Stimulated activated CD8-positive, alpha-beta memory T cell treated with anti-CD3 and anti-CD28 coated beads, Interleukin-12 subunit alpha, Interleukin-12 subunit beta, amount 100 ng/mL, for 1 hour (primary cell): Measurements from ENCODE around the gene CSF2.

Experiments used
- DNase-seq: peaks from one replicate; pipeline ENCODE4 v3.0.0-alpha.2; 2020; ENCODE audit warnings: low read depth

CSF2 gene

DNA sequence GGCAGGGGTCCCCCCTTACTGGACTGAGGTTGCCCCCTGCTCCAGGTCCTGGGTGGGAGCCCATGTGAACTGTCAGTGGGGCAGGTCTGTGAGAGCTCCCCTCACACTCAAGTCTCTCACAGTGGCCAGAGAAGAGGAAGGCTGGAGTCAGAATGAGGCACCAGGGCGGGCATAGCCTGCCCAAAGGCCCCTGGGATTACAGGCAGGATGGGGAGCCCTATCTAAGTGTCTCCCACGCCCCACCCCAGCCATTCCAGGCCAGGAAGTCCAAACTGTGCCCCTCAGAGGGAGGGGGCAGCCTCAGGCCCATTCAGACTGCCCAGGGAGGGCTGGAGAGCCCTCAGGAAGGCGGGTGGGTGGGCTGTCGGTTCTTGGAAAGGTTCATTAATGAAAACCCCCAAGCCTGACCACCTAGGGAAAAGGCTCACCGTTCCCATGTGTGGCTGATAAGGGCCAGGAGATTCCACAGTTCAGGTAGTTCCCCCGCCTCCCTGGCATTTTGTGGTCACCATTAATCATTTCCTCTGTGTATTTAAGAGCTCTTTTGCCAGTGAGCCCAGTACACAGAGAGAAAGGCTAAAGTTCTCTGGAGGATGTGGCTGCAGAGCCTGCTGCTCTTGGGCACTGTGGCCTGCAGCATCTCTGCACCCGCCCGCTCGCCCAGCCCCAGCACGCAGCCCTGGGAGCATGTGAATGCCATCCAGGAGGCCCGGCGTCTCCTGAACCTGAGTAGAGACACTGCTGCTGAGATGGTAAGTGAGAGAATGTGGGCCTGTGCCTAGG is at the start of gene CSF2:
TSS of gene CSF2 (plus strand) at position 559 of the 783 bp plus-strand sequence. CDS start at position 594, 35 bp downstream.
- DNase-seq: no peak

DNA sequence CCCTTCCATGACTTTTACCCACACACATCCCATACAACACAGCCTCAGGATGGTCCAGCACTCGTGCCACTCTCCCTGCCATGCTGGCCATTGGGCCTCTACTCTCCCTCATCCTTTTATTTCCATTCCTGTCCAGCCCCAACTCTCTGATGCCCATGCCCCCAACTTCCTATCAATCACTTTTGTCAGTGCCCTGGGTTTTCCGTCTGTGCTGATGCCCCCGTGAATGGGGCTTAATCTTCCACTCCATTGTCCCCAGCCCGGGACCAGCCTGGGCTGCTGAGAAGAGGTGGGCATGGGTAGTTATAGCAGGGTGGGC is 49.5 kb upstream of the CSF2 start:
- DNase-seq: no peak

DNA sequence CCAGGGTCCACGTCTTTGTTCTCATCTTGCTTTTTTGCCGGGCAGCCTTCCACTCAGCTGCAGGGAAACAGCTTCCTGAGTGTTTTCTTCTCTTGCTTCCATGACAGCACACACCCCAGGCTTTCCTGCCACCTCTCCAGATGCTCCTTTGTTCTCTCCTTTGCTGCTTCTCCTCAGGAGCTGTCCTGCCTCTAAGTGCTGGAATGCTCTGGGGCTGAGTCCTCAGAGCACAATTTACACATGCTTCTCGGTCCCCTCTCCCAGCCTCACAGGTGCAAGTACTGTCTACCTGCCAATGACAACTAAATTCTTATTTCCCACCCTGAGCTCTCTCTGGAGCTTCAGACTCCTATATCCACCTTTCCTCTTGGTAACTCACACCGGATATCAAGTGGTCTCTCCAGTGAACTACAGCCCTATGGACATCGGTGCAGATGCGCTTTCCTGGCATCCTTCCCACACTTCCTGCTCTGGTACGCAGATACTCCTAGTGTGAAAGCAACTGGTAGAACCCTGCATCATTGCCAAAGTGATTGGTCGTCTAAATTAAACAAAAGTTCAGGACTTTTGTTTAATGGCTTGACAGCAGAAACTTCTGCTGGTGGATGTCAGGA is 48.7 kb upstream of the CSF2 start:
- no peak for DNase-seq

DNA sequence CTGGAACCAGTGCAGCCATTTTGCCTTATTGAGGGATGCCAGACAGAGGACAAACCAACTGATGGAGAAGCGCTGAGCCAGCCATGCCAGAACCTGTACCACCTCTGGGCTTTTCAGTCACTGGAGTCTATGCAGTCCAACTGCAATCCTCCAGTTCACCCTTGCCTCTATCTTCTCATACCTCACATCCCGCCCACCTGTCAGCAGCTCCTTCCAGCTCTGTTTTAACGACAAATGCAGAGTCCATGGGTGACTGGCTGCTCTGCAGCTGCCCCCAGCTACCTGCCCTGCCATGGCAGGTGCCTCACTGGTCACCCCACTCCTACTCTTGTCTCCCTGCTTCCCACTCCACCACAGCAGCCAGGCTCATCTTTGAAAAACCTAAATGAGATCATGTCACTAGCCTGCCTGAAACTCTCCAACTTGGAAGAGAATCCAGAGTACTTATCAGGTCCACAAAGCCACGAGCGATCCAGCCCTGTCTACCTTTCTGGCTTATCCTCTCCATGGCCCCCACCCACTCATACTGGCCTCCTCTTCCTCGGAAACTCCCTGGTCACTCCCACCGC is 48.1 kb upstream of the CSF2 start:
- DNase-seq: no peak

DNA sequence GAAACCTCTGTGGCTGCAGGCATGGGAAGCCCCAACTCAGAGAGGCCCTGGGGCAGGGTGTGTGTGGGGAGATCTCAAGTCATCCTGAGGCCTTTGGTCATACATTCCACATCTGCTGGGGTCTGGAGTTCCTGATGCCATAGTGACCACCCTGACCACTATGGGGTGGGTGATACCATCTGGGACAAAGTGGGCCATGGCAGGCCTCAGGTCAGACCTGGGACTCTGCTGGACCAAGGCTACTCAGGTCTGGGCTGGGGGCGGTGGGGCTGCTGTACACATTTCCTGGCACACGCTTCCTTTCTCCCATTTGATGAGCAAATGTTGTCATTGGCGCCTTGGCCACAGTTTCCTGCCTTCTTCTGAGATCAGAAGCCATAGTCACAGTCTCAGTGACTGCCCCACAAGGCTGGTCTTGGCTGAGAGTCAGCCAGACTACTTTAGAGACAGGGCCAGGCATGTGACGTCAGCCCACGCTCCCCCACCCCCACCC is 47.0 kb upstream of the CSF2 start:
- no peak for DNase-seq

DNA sequence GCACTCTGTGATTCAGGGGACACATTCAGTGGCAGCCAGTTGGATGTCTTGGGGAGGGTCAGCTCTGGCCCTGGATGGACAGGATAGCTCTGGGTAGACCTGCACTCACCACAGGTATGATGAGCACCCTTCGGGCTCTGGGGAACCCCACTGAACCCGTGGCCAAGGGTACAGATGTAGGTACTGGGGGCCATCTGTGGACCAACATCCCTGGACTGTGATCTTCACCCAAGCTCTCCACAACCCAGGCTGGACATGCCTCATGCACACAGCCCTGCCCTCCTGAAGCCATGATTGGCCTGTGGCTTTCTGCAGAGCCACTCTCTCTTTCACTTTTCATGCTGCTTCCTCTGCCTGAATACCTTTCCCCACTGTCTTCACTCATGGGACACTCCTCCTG is 46.6 kb upstream of the CSF2 start:
- no peak for DNase-seq

DNA sequence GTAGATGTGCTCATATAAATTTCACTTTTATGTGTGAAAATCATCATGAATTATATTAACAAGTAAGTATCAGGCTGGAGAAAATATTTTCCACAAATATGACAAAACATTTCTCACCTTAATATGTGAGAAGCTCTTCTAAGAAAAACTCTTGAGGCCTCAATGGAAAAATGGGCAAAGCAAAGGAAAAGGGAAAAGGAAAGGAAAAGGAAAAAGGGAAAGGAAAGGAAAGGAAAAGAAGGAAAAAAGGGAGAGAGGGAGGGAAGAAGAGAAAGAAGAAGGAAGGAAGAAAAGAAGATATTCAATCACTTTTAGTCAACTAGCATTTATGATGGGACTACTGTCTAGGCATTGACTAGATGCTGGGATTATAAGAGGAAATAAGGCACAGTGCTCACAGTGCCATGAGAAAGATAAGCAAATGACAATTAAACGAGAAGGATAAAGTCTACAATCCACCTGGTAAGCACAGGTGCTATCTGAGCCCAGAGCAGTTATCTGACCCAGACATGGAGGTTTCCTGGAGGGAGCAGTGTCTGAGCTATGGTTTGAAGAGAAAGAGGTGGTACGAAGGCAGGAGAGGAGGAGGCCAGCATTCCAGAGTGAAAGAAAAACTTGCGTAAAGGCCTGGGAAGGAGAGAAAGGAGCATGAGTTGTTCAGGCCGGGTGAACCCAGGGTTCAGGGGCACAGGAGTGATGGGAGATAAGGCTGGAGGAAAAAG is 43.8 kb upstream of the CSF2 start:
- DNase-seq: no peak

DNA sequence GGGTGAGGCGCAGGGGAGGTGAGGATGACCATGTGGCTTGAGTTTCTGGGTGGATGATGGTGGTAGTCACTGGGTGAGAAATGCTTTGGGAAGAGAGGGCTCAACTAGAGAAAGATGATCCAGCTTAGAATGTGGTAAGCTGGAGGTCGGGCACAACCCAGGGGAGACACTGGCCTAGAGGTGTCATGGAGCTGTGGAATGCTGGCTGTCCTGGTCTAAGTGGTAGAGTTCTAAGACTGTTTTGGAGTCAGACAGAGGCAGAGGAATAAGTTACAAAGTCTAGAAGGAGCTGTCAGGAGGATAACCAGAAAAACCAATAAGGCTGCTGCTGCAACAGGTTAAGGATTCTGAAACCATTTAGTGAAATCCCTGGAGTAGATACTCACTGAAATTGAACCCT is 43.0 kb upstream of the CSF2 start:
- no peak for DNase-seq

DNA sequence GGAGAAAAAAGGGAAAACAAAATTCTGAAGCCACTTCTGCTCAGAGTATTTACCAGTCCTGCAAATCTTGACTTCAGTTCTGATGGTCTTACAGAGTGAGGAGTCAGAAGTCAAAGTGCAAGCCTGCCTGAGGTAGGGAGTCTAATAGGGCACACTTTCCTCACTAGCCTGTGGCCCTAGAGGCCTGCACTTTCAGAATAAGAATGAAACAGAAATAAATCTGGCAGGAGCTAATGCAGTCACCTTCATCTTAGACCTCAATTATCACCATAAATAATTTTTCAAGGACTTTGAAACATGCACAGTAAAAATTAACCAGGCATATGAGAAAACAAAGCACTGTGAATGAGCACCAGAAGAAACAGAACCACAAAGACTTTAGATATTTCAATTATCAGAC is 41.4 kb upstream of the CSF2 start:
- no peak for DNase-seq

DNA sequence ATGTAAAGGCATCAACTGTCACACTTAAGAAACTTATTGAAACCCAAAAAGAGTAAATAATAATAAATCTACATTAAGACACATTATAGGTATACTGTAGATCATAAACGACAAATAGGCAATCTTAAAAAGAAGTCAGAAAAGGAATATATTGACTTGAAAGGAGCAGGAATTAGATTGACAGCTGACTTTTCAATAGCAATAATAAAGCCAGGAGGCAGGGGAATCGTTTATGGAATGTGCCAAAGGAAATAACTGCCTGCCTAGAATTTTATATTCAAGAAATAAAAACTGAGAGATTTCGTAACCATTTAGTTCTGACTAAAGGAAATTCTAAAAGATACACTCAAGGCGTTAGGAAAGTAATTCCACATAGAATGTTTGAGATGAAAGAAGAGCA is 40.5 kb upstream of the CSF2 start:
- no peak for DNase-seq

DNA sequence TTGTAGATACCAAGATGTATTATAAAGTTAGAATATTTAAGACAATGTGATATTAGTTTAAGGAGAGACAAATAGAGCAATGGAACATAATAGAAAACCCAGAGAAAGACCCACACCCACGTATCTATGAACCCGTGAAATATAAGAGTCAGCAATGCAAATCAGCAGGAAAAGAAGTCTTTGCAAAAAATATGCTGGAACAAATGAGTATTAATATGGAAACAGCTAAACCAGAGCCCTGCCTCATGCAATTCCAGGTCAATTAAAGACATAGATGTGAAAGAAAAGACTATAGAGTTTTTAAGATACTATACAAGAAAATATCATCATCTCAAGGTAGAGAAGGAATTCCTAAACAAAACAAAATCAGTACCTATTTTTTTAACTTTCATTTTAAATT is 36.2 kb upstream of the CSF2 start:
- no peak for DNase-seq

DNA sequence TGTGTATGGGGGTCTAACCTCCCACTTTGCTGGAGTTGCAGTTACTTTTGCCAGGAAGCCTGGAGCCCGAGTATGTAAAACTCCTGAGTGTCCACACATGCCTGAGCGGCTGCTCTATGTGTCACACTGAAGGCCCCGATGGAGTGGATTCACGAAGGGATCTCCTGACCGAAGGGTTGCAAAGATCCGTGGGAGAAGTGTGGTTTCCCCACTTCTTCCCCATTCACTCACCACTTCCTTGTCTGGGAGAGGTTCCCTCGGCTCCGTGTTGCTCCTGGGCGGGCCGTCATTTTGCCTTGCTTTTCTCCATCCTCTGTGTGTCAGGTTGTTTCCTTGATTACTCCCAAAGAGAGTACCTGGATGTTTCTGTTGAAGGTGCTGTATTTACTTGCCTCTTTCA is 29.4 kb upstream of the CSF2 start:
- no peak for DNase-seq

DNA sequence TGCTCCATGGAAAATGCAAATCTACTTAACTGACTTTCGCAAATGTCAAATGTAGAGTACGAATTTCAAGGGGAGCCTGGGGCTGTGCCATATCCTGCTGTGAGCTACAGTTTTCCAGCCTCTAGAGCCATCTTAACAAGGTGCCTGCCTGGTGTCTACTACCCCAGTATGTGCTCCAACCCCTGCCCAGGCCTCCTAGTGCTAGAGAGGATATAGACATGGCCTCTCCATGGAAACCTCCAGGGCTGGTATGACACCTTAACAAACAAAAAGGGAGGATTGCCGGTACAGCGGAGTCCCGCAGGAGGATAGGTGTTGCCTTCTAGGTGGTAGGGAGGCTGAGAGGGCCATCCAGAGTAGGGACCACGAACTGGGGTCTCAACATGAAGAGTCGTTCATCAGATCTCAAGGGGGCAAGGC is 26.7 kb upstream of the CSF2 start:
- DNase-seq: no peak

DNA sequence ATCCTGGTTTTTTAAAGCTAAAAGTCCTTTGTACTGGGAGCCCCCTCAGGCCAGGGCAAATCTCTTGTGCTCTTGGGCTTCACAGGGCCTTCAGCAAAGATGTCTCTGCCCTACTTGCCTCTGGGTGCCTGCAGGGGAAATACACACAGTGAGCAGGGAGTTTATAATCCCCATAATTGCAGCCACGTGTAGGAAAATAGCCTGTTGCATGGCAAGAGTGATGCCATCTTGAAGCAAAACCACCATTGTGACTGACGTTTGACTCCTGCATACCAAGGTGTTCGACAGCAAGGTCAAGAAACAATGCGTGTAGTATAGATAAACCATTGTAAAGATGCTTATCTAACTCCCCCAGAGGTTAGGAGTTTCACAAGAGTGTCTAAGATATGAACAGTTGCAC is 24.5 kb upstream of the CSF2 start:
- no peak for DNase-seq

DNA sequence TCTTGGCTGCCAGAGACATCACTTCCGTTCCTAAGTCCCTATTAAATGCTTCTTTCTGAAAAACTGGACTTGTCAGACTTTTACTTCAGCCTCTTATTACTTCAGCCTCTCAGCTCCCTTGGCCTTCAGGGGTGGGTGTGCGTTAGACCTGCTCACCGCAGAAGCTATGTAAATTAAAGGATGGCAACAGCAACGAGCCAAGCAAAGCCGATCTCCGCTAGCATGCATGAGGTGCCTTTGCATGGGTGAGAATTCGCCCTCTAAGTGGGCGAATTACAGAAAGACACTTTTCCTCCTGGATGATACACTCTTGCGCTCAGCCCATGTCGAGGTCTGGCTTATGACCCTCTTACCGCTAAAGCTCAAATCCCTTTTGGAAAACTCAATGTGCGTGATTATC is 24.0 kb upstream of the CSF2 start:
- DNase-seq: no peak

DNA sequence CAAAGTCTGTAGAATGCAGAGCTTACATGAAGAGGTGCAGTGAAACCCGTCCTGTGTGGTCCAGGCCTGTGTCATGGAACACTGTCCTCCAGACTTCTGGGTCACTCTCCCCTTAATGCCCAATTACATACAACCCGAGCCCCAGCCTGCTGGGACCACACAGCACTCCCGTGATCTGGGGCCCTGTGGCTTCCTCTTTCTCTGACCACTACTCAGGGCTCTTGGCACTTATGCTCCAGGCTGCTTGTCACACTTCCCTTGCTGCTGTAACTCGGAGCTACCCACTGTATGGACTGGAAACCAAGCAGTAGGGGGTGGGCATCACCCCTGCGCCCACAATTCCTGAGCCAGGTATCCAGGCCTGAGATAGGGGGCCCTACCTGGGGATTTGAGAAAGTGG is 23.5 kb upstream of the CSF2 start:
- no peak for DNase-seq

DNA sequence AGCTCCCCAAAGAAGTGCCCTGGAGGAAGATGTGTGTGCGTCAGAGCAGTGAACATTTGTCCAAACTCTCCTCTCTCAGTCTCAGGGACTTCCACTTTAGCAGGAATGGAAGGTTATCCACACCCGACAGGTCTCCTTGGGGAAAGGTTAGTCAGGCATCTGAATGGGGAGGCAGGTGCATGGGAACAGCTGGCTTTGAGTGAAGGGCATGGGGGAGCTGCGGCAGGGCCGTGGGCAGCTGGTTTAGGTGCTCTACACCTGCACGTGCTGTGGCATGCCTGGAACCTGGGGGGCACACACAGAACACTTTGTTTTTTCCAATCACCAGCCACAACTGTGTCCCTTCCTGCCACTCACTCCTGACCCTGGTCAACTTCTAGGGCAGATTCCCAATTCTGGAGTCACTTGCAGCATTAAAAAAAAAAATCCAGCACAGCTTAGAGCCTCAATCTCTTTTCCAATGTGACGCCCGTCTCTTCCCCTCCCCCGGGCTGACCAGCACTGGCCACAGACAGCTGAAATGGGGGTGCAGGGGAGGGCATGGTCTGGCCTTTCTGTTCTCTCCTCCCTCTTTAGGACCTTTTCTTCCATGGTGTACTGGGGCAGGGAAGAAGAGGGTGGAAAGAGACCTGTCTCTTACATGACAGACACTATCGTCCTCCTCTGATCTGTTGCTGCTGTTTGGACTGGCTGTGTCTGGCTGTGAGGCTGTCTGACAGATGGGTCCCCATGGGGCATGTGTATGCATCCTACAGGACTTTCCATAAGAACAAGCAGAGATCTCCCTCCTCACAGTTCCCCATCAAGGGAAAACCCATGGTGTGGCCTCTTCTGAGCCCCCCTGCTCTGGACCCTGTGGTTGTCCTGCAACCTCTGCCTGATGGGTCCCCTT is 22.7 kb upstream of the CSF2 start:
- no peak for DNase-seq

DNA sequence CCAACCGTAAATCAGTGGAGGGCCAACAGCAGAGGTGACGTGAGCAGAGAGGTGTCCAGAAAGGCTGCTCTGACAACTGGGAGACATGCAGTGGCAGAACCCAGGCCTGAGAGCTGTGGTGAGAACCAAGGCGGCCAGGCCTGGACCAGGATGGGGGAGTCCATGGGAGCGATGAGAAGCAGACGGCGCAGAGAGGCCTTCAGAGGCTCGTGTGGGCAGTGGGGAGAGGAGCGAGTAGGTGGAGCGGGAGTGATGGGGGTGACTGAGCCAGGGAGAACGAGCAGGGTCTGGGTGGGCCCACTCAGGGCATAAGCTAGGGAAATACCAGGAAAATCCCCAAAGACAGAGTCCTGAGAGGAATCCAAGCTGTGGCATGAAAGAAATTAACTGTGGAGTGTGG is 21.1 kb upstream of the CSF2 start:
- no peak for DNase-seq

DNA sequence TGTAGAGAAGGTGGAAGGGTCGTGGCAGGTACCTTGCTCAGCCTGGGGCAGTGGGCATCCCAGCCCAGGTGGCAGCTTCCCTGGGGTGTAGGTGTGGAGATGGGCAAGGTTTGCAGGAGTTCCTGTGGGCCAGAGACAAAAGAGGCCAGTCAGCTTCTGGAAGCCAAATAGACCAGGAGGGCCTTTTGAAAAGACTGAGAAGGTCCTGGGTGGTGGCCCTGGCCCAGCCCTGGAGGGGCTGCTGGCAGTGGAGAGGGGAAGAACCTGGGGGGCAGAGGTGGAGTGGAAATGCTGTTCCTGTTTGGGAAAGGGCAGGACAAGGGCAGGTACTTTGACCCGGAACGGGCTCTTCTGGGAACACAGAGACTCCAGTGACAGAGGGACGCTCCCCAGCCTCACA is 20.1 kb upstream of the CSF2 start:
- DNase-seq: no peak

DNA sequence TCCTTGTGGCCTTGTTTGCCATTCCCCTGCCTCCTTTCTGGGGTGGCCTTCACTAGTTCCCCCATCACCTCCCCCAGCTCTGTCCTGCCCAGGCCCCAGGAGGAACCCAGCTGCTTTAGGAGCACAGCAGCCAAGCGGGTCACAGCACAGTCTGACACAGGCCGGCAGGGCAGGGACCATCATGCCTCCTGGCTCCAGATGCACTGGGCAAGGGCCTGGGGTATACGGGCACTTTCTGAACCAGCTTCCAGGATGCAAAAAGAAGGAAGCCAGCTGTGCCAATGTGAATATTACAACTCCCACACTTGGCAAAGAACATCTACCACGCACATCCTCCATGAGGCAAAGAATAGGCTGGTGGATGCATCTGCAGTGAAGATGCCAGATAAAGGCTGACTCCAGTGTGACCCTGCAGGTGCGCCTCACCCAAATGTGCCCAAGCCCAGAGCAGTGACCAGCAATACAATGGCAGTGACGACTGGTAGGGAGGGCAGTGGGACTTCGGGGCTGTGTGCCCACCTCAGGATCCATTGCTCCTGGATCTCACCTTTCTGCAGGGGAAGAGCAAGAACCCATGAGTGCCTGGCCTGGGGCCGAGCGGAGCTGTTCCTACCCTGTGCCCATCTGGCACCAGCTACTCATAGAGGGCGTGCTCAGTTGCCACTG is 19.4 kb upstream of the CSF2 start:
- DNase-seq: no peak

DNA sequence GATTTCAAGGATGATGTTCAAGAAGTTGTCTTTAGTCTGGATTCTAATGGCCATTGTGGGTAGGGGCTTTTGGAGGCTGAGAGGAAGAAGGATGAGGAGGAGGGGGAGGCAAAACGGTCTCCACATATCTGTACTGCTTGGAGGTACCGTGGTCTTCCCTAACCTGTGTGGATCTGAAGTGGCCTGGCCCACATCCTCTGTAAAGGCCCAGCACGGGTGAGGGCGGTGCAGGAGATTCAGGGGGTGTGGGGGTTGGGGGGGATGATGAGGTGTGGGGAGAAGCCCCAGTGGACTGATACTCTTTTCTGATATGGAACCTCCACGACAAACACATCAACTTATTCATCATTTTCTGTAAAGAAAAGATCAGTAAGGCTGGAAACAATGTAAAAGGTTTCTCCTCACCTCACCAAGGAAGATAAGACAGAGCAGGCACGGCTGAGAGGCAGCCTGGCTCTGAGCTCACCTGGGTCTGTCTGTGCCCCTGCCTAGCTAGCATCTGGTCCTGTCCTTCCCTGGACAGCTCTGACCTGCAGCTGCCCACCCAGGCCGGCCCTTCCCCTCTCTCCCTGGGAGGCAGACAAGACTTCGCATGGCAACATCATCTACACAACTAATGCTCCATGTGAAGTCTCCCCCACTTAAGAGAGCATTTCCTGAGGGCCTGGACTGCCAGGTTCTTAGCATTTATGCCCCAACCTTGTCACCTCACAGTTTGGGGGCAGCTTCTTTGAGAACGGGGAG is 18.7 kb upstream of the CSF2 start:
- DNase-seq: no peak
